ENCODE results near the gene HOXD11. TPM values are rescaled to one million over a fixed set of nuclear protein-coding genes. Genes with fewer than 3 reads are reported as not detected.
A peak's percentile ranks its signal among the peaks of the same experiment; 100 is the strongest.

HOXD11 gene
- total RNA-seq, 1 donor from 2014 or later, result 16.3 TPM

DNA sequence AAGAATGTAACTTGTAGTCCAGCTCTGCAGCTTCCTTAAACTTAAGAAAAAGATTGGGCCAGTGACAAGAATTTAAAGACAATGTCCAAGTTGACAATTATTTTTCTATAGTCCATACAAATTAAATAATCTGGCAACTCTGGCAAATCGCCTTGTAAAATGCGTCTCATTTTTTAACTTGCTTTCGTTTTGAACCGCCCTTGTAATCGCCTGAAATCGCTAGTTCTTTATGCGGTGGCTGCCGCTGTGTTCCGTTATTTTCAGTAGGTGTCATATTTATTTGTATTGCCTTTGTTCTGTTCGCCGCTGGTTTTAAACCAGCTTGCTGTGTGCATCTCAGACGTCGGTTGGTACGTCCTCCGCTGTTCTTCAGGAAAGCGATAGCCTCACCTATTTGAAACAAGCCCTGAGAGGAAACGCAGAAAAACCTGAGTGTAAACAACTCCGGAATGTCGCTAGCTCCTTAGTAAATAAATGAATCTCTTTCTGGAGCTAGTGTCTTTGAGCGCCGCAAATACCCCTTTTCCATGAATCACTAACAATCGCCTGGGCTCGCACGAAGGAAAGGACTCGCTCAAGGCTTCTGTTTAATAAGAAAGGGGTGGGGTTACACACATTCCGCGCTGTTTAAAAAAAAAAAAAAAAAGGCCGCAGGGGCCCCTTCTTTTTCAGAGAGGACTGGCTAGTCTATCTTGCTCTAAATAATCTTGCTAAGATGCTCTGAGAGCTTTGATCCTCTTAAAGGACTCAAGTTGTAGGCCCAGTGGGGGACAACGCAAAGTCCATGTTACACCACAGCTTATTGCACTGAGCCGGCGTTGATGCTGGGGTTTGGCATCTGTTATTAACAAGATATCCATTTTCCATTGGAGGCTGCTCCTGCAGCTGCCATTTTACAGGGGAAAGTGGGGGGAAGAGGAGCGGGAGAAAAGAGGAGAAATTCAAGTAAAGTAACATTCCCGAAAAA, 25.4 kb downstream of the HOXD11 start:
- Histone ChIP-seq H3K36me3 (ENCODE audit: control insufficient read depth, insufficient read depth, low read length) (no peaks in the 10 kb centered on the region), H3K4me3 (ENCODE audit: low read depth, low read length) (peak overlapping the region; percentile 67), H3K27me3 (ENCODE audit: control insufficient read depth, insufficient read depth, low read length) (no peaks in the 10 kb centered on the region)
- no peak for DNase-seq (ENCODE audit: low read depth)
- TF ChIP-seq CTCF (IDR thresholded peaks at IDR 0.05; ENCODE audit: insufficient read depth, low read length, poor library complexity, severe bottlenecking), result no peak

GRCh38 chr2:176133389-176133788, 26.3 kb downstream of the HOXD11 start:
- Histone ChIP-seq H3K36me3 (ENCODE audit: control insufficient read depth, insufficient read depth, low read length) (no peaks in the 10 kb centered on the region), H3K4me3 (ENCODE audit: low read depth, low read length) (no peak overlapping the region), H3K27me3 (ENCODE audit: control insufficient read depth, insufficient read depth, low read length) (no peaks in the 10 kb centered on the region)
- DNase-seq (ENCODE audit: low read depth), result no peak
- no peak for TF ChIP-seq CTCF (IDR thresholded peaks at IDR 0.05; ENCODE audit: insufficient read depth, low read length, poor library complexity, severe bottlenecking)

- no peak overlapping the region for H3K4me3 ChIP-seq (ENCODE audit: low read depth, low read length)
- no peak for TF ChIP-seq CTCF (IDR thresholded peaks at IDR 0.05; ENCODE audit: insufficient read depth, low read length, poor library complexity, severe bottlenecking)
- no peaks in the 10 kb centered on the region for H3K27me3 ChIP-seq (ENCODE audit: control insufficient read depth, insufficient read depth, low read length)
- H3K36me3 ChIP-seq (ENCODE audit: control insufficient read depth, insufficient read depth, low read length), result no peaks in the 10 kb centered on the region
- no peak for DNase-seq (ENCODE audit: low read depth)
Observed at GRCh38 chr2:176134035-176134434, 27.0 kb downstream of the HOXD11 start.

GRCh38 chr2:176135035-176135440, 28.0 kb downstream of the HOXD11 start:
- Histone ChIP-seq H3K27me3 (ENCODE audit: control insufficient read depth, insufficient read depth, low read length) (no peaks in the 10 kb centered on the region), H3K4me3 (ENCODE audit: low read depth, low read length) (no peak overlapping the region), H3K36me3 (ENCODE audit: control insufficient read depth, insufficient read depth, low read length) (no peaks in the 10 kb centered on the region)
- peak; percentile 4 for TF ChIP-seq CTCF (IDR thresholded peaks at IDR 0.05; ENCODE audit: insufficient read depth, low read length, poor library complexity, severe bottlenecking)
- DNase-seq (ENCODE audit: low read depth), result no peak

DNA sequence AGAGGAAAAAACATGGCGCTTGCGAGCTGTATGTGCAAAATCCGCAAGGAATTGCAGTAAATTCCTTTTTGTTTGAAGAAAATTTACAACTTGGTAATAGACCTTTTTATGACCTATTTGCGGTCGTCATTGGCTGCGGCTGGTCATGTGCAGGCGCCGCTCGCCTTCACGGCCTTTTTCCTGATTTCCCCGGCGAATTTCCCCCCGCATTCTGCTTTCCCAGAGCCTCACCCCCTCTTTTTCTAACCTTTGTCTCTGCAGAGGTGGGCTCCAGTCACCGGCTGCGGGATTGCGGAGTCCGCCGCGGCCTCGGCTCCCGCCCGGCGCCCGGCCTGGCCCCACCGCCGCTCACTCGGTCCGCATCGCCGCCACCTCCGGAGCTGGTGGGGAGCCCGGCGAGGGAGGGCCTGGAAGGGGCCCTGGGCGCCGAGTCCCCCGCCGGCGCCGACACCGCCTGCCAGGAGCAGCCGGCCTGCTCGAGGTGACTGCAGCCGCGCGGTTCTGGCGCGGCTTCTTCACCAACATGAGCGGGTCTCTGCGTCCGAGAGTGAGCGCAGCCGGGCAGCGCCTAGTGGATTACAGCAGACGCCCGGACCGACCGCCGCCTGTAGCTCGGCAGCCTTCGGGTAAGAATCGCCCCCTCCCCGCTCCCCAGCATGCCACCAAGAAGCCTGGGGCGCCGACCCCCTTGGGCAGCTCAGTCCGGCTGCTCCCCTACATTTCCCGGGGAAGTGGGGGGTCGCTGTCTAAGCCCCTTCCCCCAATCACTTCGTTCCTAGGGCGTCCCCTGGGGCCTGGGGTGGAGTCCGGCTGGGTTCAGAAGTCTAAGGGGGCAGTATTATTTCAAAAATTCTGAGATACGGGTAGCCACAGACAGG, 29.5 kb downstream of the HOXD11 start:
- Histone ChIP-seq H3K36me3 (ENCODE audit: control insufficient read depth, insufficient read depth, low read length) (no peaks in the 10 kb centered on the region), H3K27me3 (ENCODE audit: control insufficient read depth, insufficient read depth, low read length) (no peaks in the 10 kb centered on the region), H3K4me3 (ENCODE audit: low read depth, low read length) (peak overlapping the region; percentile 92)
- no peak for TF ChIP-seq CTCF (IDR thresholded peaks at IDR 0.05; ENCODE audit: insufficient read depth, low read length, poor library complexity, severe bottlenecking)
- DNase-seq (ENCODE audit: low read depth), result no peak
